ENCODE data around the gene LRGUK. TPM values are rescaled to one million over a fixed set of nuclear protein-coding genes. Genes with fewer than 3 reads are reported as not detected.

LRGUK gene
- total and polyA plus RNA-seq, 2 experiments from 2014 or later = 2.4 to 7.1 TPM

GRCh38 chr7:134084488-134085144, 42.5 kb upstream of the LRGUK start (continued):
- TF ChIP-seq ZNF462 (CRISPR knock-in tag; IDR thresholded peaks at IDR 0.05) (no peak), NANOG (IDR thresholded peaks at IDR 0.05; ENCODE audit: borderline replicate concordance) (no peak), POLR2AphosphoS5 (IDR thresholded peaks at IDR 0.05; ENCODE audit: low read depth) (no peak), EZH2 (IDR thresholded peaks at IDR 0.05; ENCODE audit: low read depth, unreplicated experiment) (no peak), CTCF (conservative IDR thresholded peaks at IDR 0.05; ENCODE audit: low read depth in 2 of 2) (no peak), ZNF114 (CRISPR knock-in tag; IDR thresholded peaks at IDR 0.05) (no peak), ZNF331 (CRISPR knock-in tag; IDR thresholded peaks at IDR 0.05; ENCODE audit: low read depth) (no peak), ETS1 (IDR thresholded peaks at IDR 0.05) (no peak)
